ENCODE measurements around the gene LSR. TPM values are rescaled to one million over a fixed set of nuclear protein-coding genes. Genes with fewer than 3 reads are reported as not detected.

LSR gene
- total RNA-seq, 1 experiment from 2014 or later = 152 TPM

- Histone ChIP-seq H4K5ac (ENCODE audit: insufficient read length, low read depth, low read length) (no peak overlapping the region), H2BK20ac (ENCODE audit: low read depth, low read length, poor library complexity, severe bottlenecking) (no peak overlapping the region), H3K18ac (ENCODE audit: insufficient read length, low read depth, low read length) (peak overlapping the region; percentile 28), H3K79me2 (ENCODE audit: insufficient read depth, low read length) (no peaks in the 10 kb centered on the region), H3K27ac (ENCODE audit: insufficient read length, low read depth, low read length) (no peak overlapping the region), H3K14ac (ENCODE audit: insufficient read depth, low read length) (peak overlapping the region; percentile 80; the same call in 1 of the 2 replicates), H3K23me2 (ENCODE audit: insufficient read length, low read depth, low read length, poor library complexity, severe bottlenecking) (peaks cover 5% of the 10 kb centered on the region), H4K8ac (replicated peaks; ENCODE audit: insufficient read length, low read depth, low read length) (no peak overlapping the region), H3K4me1 (ENCODE audit: insufficient read depth, low read length) (no peaks in the 10 kb centered on the region), H3K23ac (ENCODE audit: insufficient read length, low read depth, low read length) (no peak overlapping the region), H3K4ac (ENCODE audit: low read depth, low read length) (no peak overlapping the region), H3K56ac (ENCODE audit: insufficient read length, low read depth, low read length) (no peak overlapping the region), H2BK15ac (ENCODE audit: low read depth, low read length) (no peak overlapping the region), H3K79me1 (ENCODE audit: insufficient read depth, low read depth, low read length, poor library complexity, severe bottlenecking) (no peaks in the 10 kb centered on the region), H2BK12ac (ENCODE audit: insufficient read length, low read depth, low read length) (no peak overlapping the region), H3K27me3 (ENCODE audit: insufficient read depth, low read length) (no peaks in the 10 kb centered on the region), H3K9ac (ENCODE audit: extremely low read depth, insufficient read length, low read length) (peak overlapping the region; percentile 28), H2BK120ac (ENCODE audit: low read depth, low read length, poor library complexity, severe bottlenecking) (no peak overlapping the region), H4K20me1 (ENCODE audit: control insufficient read depth, insufficient read depth, insufficient read length) (no peaks in the 10 kb centered on the region), H2BK5ac (ENCODE audit: insufficient read length, low read length) (no peak overlapping the region), H2AFZ (ENCODE audit: low read length) (no peak overlapping the region), H2AK5ac (ENCODE audit: insufficient read length, low read length) (no peak overlapping the region), H3K4me2 (ENCODE audit: insufficient read depth, insufficient read length, low read length) (peak overlapping the region; percentile 30), H3K9me3 (ENCODE audit: control insufficient read depth, low read depth, low read length) (no peaks in the 10 kb centered on the region), H3T11ph (ENCODE audit: low read length) (no peak overlapping the region), H4K91ac (ENCODE audit: insufficient read length, low read depth, low read length) (no peak overlapping the region)
- no peaks in the 10 kb centered on the region for H3K9me3 Mint-ChIP-seq
- peaks cover 24 to 63% (median 61%) of the 10 kb centered on the region in 3 experiments for H3K36me3 Mint-ChIP-seq (ENCODE audit: insufficient read depth in 1 of 3, low read depth in 3 of 3)
- peak overlapping the region; percentile 84 to 90 for H3K4me3 Mint-ChIP-seq
- WGBS (ENCODE audit: extremely low coverage, insufficient read length, low lambda C conversion rate) = no CpG with 5 or more reads among the region's 100 CpGs
- no peak for TF ChIP-seq CTCF (conservative IDR thresholded peaks at IDR 0.05)
- no peaks in the 10 kb centered on the region for H3K27me3 Mint-ChIP-seq (ENCODE audit: low read depth)
- peaks cover 11 to 15% of the 10 kb centered on the region in 2 experiments for H3K4me1 Mint-ChIP-seq
- DNase-seq = peak; percentile 61
- peak overlapping the region; percentile 88 to 98 (median 96); a peak in 5 of 7 replicates for H3K27ac Mint-ChIP-seq
Observed at GRCh38 chr19:35267818-35268535, 19.2 kb downstream of the LSR start.
